ENCODE data around the gene IGF2BP2.
"Not testable (repeated sequence)": the region's sequence is repeated elsewhere in the genome, so short reads cannot be mapped to it uniquely, and the experiment has no call there.

The IGF2BP2 gene

DNA sequence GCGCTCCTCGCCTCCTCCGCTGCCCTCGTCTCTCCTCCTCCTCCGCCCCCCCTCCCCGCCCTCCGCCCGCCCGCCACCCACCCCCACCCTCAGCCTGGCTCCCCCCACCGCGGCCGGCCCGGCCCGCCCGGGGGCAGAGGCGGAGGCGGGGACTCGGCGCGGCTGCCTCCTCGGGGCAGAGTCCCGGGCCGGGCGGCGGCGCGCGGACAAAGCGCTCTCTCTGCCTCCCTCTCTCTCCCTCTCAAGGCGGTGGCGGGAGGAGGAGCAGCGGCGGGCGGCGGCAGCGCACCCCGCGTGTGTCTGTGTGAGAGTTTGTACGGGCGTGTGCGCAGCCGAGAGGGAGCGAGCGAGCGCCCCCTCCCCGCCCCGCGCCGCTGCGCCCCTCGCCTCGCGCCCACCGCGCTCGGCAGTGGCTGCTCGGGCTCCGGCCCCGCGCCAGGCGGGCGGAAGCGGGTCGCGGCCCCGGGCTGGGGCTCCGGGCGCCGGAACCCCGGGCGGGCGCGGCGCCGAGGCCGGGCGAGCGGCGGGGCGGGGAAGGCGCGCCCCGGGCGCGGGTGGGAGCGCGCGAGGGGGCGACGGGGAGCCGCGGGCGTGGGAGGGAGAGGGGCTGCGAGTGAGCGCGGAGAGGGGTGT, at the start of gene IGF2BP2:
Gene IGF2BP2 (minus strand): TSS at position 37 of the 633 bp plus-strand sequence. CDS start 82 bp downstream, outside the sequence.
- no peak for DNase-seq

DNA sequence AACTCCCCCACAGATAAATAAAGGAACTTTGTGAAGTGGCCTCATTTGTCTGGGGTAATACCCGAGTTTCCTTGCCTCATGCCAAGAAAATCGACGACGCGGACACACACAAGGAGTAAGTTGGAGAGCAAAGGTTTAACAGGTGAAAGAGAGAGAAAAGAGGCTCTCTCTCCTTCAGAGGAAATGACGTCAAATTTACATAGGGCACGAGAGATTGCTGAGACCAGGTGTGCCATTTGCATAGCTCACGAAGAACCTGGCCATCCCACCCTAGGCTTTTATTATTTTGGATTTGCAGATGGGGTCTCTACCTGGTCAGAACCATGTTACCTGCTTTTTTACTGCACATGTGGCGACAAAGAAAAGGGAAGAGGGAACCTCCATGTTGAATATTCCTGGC, 49.3 kb upstream of the IGF2BP2 start:
- no peak for DNase-seq

DNA sequence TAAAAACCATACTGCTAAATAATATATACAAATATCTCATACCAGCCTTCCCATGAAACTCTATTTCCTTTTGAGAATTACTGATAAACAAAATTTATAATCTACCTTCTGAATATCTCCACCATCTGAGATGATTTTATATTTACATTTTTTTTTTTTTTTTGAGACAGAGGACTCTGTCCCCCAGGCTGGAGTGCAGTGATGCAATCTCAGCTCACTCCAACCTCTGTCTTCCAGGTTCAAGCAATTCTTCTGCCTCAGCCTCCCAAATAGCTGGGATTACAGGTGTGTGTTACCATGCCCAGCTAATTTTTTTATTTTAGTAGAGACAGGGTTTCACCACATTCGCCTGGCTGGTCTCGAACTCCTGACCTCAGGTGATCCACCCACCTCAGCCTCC, 42.8 kb upstream of the IGF2BP2 start:
- no peak for DNase-seq

DNA sequence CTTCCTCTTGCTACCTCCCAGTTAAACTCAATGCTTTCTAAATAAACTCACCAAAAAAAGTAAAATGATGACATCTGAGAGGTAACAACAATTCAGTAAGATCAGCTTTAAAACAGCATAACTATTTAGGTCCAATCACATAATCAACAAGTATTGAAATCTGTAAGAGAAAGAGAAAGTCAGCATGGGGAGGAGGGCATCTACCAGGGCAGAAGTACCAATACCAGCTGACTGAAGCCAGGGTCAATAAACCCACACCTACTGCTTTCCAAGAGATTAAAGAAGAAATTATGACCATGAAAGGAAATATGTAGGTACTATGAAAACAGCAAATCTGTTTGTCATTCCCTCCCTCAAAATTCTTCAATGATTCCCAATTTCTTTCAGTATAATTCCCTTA, 42.2 kb upstream of the IGF2BP2 start:
- no peak for DNase-seq

DNA sequence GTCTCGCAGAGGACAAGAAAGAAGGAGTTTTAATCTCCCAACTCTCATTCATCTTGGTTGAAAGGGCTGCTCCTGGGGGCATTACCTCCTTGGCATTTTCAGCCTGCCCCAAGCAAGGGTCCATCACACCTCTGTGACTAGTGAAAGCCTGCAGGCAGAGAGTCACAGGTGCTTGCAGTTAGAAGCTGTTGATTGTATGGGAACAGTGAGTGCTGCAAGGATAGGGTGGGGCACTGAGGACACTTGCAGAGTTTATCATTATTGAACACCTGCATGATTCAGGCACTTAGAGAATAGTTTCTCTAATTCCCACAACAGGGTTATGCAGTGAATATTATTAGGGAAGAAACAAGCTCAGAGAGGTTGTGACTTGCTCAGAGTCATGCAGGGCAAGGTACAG, 41.7 kb upstream of the IGF2BP2 start:
- no peak for DNase-seq

DNA sequence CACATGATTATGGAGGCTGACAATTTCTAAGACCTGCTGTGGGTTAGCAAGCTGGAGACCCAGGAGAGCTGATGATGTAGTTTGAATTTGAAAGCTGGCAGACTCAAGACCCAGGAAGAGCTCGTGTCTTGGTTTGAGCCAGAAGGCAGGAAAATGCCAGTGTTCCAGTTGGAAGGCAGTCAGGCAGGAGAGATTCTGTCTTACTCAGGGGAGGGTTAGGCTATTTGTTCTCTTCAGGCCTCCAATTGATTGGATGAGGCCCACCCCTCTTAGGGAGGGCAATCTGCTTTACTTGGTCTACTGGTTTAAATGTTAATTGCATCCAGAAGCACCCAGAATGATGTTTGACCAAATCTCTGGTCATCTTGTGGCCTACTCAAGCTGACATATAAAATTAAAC, 40.4 kb upstream of the IGF2BP2 start:
- DNase-seq = no peak

DNA sequence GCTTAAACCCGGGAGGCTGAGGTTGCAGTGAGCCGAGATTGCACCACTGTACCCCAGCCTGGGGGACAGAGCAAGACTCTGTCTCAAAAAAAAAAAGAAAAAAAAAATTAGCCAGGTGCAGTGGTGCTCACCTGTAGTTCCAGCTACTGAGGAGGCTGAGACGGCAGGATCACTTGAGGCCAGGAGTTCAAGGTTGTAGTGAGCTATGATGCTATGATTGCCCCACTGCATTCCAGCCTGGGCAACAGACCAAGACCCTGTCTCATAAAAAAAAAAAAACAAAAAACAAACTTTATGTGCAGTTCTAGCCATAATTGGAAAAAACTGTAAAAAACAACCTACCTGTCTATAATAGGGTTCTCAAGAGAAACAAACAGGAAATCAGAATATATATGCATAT, 39.9 kb upstream of the IGF2BP2 start:
- no peak for DNase-seq

DNA sequence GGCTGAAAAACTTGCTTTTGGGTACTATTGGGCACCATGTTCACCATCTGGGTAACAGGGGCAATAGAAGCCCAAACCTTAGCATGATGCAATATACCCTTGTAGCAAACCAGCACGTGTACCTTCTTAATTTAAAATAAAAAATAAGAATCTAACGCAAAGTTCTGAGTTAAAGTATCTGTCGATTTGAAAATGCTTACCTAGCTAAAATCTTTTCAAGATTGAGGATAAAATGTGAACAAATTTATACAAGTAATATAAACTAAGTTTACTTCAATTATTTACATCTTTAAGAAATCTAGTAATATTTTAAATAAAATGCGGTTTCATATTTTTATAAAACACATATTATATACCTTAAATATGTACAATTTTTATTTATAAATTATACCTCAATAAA, 38.1 kb upstream of the IGF2BP2 start:
- no peak for DNase-seq

DNA sequence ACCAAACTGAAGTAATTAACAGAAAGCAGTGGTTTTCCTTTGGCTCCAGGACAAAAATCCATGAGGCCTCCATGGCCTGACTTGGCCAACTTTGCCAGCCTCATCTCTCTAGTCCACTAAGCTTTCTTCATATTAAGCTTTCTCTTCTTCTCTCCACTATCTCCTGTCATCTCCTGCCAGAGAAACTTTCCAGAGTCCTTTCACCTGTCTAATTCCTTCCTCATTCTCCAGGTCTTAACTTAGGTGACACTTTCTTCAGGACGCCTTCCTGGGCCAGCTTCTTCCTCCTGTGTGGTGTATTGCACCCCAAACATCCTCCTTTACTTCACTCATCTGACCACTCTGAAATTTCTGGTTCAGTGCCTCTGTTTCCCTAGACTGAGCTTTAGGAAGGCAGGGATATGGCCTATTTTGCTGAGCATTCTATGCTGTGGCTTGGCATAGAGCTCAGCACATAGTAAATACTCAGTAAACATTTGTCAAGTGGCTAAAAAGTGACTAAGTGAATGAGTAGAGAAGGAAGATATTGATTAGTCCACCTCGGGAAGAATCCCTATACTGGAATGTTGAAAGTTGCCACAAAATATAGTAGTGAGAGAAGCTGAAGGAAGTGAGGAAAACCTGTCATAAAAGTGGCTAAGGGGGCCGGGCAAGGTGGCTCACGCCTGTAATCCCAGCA, 34.6 kb upstream of the IGF2BP2 start:
- no peak for DNase-seq

DNA sequence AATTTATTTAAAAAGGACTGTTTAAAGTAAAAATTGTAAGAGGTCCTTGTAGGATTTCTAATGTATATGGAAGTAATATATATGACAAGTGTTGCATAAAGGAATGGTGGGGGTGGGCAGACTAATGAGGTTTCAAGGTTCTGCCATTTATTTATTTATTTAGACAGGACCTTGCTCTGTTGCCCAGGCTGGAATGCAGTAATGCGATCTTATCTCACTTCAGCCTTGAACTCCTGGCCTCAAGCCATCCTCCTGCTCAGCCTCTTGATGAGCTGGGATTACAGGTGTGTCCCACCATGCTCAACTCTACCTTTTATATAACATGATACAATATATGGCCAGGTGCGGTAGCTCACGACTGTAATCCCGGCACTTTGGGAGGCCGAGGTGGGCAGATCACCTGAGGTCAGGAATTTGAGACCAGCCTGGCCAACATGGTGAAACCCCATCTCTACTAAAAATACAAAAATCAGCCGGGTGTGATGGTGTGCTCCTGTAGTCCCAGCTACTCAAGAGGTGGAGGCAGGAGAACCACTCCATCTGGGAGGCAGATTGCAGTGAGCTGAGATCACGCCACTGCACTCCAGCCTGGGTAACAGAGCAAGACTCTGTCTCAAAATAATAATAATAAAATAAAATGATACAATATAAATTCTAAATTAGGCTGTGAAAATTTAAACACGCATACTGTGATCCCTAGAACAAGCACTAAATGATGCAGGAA, 33.8 kb upstream of the IGF2BP2 start:
- DNase-seq = no peak

DNA sequence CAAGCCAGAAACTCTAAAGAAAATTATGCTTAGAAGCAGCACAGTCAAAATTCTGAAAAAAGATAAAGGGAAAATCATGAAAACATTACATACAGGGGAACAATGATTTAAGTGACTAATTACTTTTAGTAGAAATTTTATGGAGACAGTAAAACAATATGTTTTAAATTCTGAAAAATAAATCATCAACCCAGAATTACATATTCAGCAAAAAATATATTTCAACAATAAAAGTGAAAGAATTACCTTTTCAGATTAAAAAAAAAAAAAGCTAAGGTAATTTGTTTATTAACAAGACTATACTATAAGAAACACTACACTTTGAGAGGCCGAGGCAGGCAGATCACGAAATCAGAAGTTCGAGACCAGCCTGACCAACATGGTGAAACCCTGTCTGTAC, 32.4 kb upstream of the IGF2BP2 start:
- DNase-seq = no peak

DNA sequence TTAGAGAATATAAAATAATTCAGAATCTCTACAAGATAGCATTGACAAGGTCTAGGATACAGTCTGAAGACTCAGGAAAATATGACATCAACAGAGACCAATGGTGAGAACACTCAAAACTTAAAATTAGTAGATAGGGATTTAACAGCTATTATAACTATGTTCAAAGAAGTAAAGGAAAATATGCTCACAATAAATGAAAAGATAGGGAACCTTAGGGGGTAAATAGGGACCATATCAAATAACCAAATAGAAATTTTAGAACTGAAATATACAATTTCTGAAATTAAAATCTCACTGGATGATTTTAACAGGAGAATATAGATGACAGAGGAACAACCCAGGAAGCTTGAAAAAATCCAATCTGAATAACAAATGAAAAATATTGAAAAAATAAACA, 31.8 kb upstream of the IGF2BP2 start:
- no peak for DNase-seq

DNA sequence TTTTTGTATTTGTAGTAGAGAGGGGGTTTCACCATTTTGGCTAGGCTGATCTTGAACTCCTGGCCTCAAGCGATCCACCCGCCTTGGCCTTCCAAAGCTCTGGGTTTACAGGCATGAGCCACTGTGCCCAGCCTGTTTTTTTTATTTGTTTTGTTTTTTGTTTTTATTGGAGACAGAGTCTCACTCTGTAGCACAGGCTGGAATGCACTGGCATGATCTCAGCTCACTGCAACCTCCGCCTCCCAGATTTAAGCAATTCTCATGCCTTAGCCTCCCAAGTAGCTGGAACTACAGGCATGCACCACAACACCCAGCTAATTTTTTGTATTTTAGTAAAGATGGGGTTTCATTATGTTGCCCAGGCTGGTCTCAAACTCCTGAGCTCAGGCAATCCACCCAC, 28.9 kb upstream of the IGF2BP2 start:
- DNase-seq = not testable (repeated sequence)

DNA sequence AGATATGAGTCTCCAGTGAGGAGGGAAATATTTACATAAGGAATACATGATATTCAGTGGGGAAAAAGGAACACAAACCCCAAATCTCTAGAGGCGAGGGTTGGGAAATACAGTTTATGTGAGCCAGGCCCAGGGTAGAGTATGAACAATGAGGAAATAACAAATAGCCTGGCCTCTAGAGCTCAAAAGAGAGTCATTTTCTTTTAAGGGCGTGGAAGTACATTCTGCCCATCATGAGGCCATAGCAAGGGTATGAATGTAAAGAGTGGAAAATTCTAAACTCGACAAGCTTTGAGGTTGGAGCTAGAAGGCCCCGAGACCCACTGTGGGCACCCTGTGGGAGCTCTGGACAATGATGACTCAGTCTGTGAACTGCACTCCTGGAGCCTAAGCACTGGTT, 27.8 kb upstream of the IGF2BP2 start:
- no peak for DNase-seq

DNA sequence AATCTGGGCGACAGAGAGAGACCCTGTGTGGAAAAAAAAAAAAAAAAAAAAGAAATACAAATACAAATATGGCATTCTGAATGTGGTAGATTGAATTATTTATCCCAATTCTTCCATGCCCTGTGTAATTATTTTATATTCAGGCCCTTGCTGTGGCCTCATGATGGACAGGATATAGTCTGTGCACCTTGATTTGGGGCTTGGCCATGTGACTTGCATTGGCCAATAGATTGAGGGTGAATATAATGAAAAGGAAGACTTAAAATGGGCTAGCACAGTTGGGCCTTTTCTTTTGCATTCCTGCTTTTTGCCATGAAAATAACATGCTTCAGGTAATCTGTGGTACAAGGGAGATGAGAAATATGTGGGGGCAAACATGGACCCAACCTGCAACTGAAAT, 27.1 kb upstream of the IGF2BP2 start:
- no peak for DNase-seq

DNA sequence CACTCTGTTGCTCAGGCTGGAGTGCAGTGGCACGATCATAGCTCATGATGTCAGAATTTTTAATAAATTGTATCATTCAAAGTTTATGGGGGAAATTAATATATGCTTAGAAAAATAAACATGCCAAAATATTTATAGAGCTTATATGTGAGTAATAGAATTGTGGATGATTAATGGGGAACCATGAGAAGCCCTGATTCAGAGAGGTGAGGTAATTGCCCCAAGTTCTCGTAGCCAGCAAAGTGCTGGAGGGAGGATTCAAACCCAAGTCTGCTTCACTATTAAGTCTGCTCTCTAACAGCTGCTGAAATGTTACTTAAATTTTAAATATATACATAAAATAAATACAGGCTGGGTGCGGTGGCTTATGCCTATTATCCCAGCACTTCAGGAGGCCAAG, 26.2 kb upstream of the IGF2BP2 start:
- DNase-seq = no peak

DNA sequence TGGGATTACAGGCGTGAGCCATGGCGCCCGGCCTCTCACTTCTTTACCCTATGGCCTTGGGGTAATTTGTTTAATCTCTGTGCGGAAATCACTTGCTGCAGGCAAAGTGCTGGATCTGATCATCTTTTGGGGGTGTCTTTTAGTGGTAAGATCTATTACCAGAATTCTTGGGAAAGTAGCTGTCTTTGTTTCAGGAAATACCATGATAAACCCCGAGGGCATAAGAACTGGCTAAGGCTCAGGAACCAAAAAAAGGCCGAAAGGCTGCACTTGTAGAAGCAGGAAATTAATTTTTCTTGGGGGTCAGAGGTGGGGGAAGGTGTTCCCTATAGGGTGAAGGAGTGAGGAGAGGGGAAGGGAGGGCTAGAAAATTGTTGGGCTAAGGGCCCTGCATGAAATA, 22.7 kb upstream of the IGF2BP2 start:
- DNase-seq = no peak

DNA sequence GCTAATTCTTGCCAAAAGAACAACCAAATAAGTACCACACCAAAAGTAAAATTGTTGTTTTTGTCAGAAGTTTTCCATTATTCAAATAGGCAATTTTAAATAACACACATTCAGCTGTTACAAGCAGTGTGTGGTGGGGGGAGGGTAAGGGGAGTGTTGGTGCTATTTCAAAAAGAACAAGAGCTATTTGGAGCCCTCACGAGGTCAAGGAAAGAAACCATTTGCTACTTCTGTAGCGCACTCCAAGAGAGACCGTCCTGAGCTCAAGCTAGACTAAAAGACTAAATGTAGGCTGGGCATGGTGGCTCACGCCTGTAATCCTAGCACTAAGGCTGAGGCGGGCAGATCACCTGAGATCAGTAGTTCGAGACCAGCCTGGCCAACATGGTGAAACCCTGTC, 21.2 kb upstream of the IGF2BP2 start:
- DNase-seq = no peak

DNA sequence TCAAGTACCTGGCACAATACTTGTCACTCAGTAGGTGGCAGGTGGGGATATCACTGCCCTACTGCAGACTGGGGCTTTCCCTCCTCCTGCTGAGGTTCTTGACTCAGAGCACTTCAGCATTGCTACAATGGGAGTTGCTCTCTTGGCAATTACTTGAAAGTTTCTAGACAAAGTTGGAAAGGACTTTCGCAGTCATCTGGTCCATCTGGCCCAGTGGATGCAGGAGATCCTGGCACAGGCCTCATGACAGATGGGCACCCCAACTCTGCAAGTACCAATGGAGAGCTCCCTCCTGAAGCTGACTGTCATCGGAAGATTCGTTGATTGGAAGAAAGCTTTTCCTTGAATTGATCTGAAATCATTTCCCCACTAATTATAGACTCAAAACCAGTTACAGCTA, 19.2 kb upstream of the IGF2BP2 start:
- DNase-seq = no peak

DNA sequence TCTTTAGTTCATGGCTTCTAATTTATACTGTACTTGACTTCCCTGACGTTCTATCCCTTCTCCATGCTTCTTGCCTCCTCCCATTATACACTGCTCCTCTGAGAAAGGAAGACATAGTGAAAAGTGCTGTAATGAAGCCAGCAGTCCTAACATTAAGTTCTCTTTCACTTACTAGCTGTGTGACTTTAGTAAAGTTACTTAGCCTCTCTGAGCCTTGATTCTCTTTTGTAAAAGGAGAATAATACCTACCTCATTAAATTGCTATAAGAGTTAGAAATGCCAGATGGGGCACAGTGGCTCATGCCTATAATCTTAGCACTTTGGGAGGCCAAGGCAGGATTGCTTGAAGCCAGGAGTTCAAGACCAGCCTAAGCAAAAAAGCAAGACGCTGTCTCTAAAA, 18.8 kb upstream of the IGF2BP2 start:
- DNase-seq = no peak

DNA sequence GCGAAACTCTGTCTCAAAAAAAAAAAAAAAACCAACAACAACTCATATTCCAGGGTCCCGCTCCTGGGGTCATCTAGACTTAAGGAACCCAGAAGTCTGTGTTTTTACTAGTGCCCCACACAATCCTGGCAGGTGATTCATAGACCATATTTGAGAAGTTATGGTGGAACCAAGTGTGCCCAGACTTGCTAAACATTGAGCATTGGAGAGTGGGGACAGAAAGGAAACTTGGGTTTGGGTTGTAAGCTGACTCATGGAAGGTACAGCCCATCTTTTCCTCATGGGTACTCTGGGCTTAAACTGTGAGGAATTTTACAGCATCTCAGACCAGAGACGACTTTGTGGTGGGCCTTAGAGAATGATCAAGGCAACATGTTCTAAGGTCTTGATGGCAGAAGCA, 18.3 kb upstream of the IGF2BP2 start:
- DNase-seq = no peak

DNA sequence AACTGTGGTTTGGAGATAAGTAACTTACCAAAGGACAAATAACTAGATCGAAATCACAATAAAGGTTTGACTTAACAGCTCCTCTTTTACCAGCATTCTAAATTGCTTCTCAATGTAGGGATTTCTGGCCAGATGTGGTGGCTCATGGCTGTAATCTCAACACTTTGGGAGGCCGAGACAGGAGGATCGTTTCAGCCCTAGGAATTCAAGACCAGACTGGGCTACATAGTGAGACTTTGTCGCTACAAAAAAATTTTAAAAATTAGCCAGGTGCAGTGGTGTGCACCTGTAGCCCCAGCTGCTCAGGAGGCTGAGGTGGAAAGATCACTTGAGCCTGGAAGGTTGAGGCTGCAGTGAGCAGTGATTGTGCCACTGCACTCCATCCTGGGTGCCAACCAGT, 17.4 kb upstream of the IGF2BP2 start:
- no peak for DNase-seq

DNA sequence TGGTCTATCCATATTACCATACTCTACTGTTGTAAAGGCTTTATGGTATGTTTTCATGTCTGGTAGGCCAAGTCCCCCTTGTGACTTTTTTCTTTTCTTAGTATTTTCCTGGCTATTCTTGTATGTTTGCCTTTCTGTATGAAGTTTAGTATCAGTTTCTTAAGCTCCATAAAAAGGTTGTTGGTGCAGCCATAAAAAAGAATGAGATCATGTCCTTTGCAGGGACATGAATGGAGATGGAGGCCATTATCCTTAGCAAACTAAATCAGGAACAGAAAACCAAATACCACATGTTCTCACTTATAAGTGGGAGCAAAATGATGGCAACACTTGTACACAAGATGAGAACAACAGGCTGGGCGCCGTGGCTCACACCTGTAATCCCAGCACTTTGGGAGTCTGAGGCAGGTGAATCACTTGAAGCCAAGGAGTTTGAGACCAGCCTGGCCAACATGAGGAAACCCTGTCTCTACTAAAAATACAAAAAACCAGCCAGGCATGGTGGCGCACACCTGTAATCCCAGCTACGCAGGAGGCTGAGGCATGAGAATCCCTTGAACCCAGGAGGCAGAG, 13.7 kb upstream of the IGF2BP2 start:
- not testable (repeated sequence) for DNase-seq

DNA sequence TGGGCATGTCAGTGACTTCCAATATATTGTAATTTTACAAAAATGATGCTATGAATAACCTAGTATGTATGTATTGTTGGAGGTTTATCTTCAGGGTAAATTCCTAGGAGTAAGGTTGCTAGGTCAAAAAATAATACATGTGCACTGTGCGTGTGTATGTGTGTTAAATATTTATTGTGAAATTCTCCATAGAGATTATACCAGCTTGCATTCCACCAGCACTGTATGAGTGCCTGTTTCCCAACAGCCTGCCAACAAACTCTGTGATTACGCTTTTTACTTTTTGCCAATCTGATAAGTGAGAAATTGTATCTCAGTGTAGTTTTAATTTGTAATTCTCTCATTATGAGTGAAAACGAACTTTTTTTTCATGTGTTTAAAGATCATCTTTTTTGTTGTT, 12.6 kb upstream of the IGF2BP2 start:
- DNase-seq = no peak

Measured in NCI-H187 (cell line).